HCT116 (cell line): ENCODE measurements around the gene TIAM1. TPM values are rescaled to one million over a fixed set of nuclear protein-coding genes. Genes with fewer than 3 reads are reported as not detected.

Experiments used
- ATAC-seq: fragments of 200-7000 bp; cut with Tn5 transposase; 2 replicates; pipeline ENCODE4 v1.9.1; 2020; ENCODE audit warnings: mild to moderate bottlenecking, moderate library complexity
- BruUV-seq: library from RNA; stranded (reverse); fragments of 400-500 nt; replicated peaks from 2 replicates; lab custom pipeline; 2021; lab: Mats Ljungman, UMichigan
- CTCF ChIA-PET: fragments of 300-600 bp; sonication (Branson Sonifier 250); formaldehyde crosslinking; loops from one replicate; lab custom pipeline; 2021; ENCODE audit warnings: antibody characterized with exemption; lab: Charles Lee
- POLR2A ChIA-PET: fragments of 300-600, 350-600 bp; sonication (Branson Sonifier 250); formaldehyde crosslinking; loops from one replicate; lab custom pipeline; 2021; ENCODE audit warnings: antibody characterized with exemption; lab: Charles Lee
- RAD21 ChIA-PET, 2 experiments: fragments of 300-600 bp; sonication (Branson Sonifier 250); formaldehyde crosslinking; loops; one replicate each; lab custom pipeline; 2023; ENCODE audit warnings: low total read pairs in 2 of 2; ENCODE audit not compliant: uncharacterized antibody in 2 of 2, unreplicated experiment in 2 of 2, low non-redundant PET in 1 of 2; lab: Charles Lee
- DNase-seq: peaks from one replicate; pipeline ENCODE4 v3.0.0-alpha.2; 2010; ENCODE audit warnings: low read depth, low spot score
- H2AFZ ChIP-seq: fragments of 200-600 bp; shearing (Covaris generic), sonication (generic); 2 replicates; pipeline ENCODE4 v1.6.1; 2017; ENCODE audit warnings: low read depth, mixed run types, mixed read lengths, antibody characterized with exemption, low read length; ENCODE audit not compliant: poor library complexity, severe bottlenecking
- H3K27ac ChIP-seq: 2 replicates; pipeline ENCODE4 v1.5.1; 2012; ENCODE audit warnings: low read depth, low read length
- H3K27me3 ChIP-seq: fragments of 200-600 bp; sonication (generic); 2 replicates; pipeline ENCODE4 v1.6.1; 2016; ENCODE audit warnings: mixed run types, low read length, mixed read lengths; ENCODE audit not compliant: insufficient read depth
- H3K36me3 ChIP-seq, 2 experiments: fragments of 200-500 bp in 1 of 2; fragments of 200-600 bp in 1 of 2; sonication (Bioruptor generic) in 1 of 2; sonication (generic) in 1 of 2; 2 replicates each; pipeline versions ENCODE4 v1.5.1 to v1.6.1; 2014 to 2016; ENCODE audit warnings: low read length in 2 of 2, inconsistent platforms in 1 of 2, mixed read lengths in 1 of 2, mixed run types in 1 of 2; ENCODE audit not compliant: insufficient read depth in 2 of 2, control insufficient read depth in 1 of 2
- H3K4me1 ChIP-seq, 2 experiments: fragments of 200-600 bp in 1 of 2; sonication (generic) in 1 of 2; 2 replicates each; pipeline versions ENCODE4 v1.5.1 to v1.6.1; 2012 to 2017; ENCODE audit warnings: low read length in 2 of 2, inconsistent platforms in 1 of 2, mild to moderate bottlenecking in 1 of 2, mixed read lengths in 1 of 2, mixed run types in 1 of 2, moderate library complexity in 1 of 2; ENCODE audit not compliant: insufficient read depth in 2 of 2, control insufficient read depth in 1 of 2
- H3K4me2 ChIP-seq: fragments of 200-600 bp; sonication (generic); 2 replicates; pipeline ENCODE4 v1.6.1; 2017; ENCODE audit warnings: mixed run types, low read length, mixed read lengths
- H3K4me3 ChIP-seq, 2 experiments: fragments of 200-600 bp in 1 of 2; sonication (generic) in 1 of 2; replicated peaks in 1 of 2; 2 replicates each; pipeline ENCODE4 v1.5.1; 2011 to 2016; ENCODE audit warnings: low read length in 2 of 2, control low read depth in 1 of 2, low read depth in 1 of 2, mild to moderate bottlenecking in 1 of 2, mixed read lengths in 1 of 2, mixed run types in 1 of 2
- H3K79me2 ChIP-seq: fragments of 200-600 bp; sonication (generic); 2 replicates; pipeline ENCODE4 v1.6.1; 2017; ENCODE audit warnings: mild to moderate bottlenecking, mixed run types, low read length, moderate library complexity, mixed read lengths; ENCODE audit not compliant: insufficient read depth
- H3K9ac ChIP-seq: fragments of 200-600 bp; sonication (generic); 2 replicates; pipeline ENCODE4 v1.6.1; 2016; ENCODE audit warnings: low read length, mixed read lengths
- H3K9me2 ChIP-seq: fragments of 200-600 bp; sonication (generic), shearing (Covaris generic); 2 replicates; pipeline ENCODE4 v1.6.1; 2017; ENCODE audit warnings: mixed run types, mild to moderate bottlenecking, moderate library complexity; ENCODE audit not compliant: insufficient read depth
- H3K9me3 ChIP-seq, 2 experiments: fragments of 200-500 bp in 1 of 2; fragments of 200-600 bp in 1 of 2; sonication (Bioruptor generic) in 1 of 2; sonication (generic) in 1 of 2; 2 replicates each; pipeline ENCODE4 v1.6.1; 2014 to 2017; ENCODE audit warnings: low read length in 2 of 2, mixed read lengths in 2 of 2, inconsistent platforms in 1 of 2, low read depth in 1 of 2, mild to moderate bottlenecking in 1 of 2, mixed run types in 1 of 2, moderate library complexity in 1 of 2; ENCODE audit not compliant: control insufficient read depth in 1 of 2, insufficient read depth in 1 of 2
- H4K20me1 ChIP-seq: fragments of 200-600 bp; sonication (generic), shearing (Covaris generic); 2 replicates; pipeline ENCODE4 v1.6.1; 2017; ENCODE audit warnings: mixed run types, mild to moderate bottlenecking, moderate library complexity; ENCODE audit not compliant: insufficient read depth
- CBX3 ChIP-seq: IDR thresholded peaks from 2 replicates; pipeline ENCODE4 v1.6.1; 2012; ENCODE audit warnings: low read depth
- ELF1 ChIP-seq: IDR thresholded peaks from 2 replicates; pipeline ENCODE4 v1.6.1; 2012; ENCODE audit warnings: low read depth, borderline replicate concordance
- EZH2phosphoT487 ChIP-seq: fragments of 200-600 bp; IDR thresholded peaks from 2 replicates; pipeline ENCODE4 v1.6.1; 2018; ENCODE audit warnings: antibody characterized with exemption, borderline replicate concordance
- POLR2A ChIP-seq: IDR thresholded peaks from 2 replicates; pipeline ENCODE4 v1.7.0; 2011; ENCODE audit warnings: borderline replicate concordance; ENCODE audit not compliant: insufficient read depth, insufficient read length; ENCODE audit errors: extremely low read depth
- POLR2AphosphoS5 ChIP-seq: IDR thresholded peaks from 2 replicates; pipeline ENCODE4 v1.6.1; 2011; ENCODE audit warnings: mild to moderate bottlenecking, low read depth, low read length, moderate library complexity
- SIN3A ChIP-seq: IDR thresholded peaks from 2 replicates; pipeline ENCODE4 v1.6.1; 2012; ENCODE audit warnings: low read depth
- SP1 ChIP-seq: IDR thresholded peaks from 2 replicates; pipeline ENCODE4 v1.6.1; 2012; ENCODE audit warnings: low read depth
- TCF7L2 ChIP-seq: IDR thresholded peaks from 2 replicates; pipeline ENCODE4 v1.7.0; 2011; ENCODE audit warnings: borderline replicate concordance, inconsistent platforms; ENCODE audit not compliant: insufficient read depth, insufficient read length; ENCODE audit errors: extremely low read depth
- ZBTB33 ChIP-seq: IDR thresholded peaks from 2 replicates; pipeline ENCODE4 v1.6.1; 2011; ENCODE audit warnings: mild to moderate bottlenecking, low read length, moderate library complexity; ENCODE audit not compliant: insufficient replicate concordance; ENCODE audit errors: extremely low read depth
- ZFX ChIP-seq: fragments of 450-650 bp; IDR thresholded peaks from 2 replicates; pipeline ENCODE4 v1.6.1; 2017
- ZNF274 ChIP-seq: fragments of 200-500 bp; sonication (Bioruptor generic); IDR thresholded peaks from 2 replicates; pipeline ENCODE4 v1.6.1; 2014; ENCODE audit warnings: mild to moderate bottlenecking, low read depth, low read length, inconsistent platforms
- intact Hi-C: fragments of 100-400 bp; cut with micrococcal nuclease; formaldehyde crosslinking; loops from 2 replicates; pipeline ENCODE4 v1.10.0; 2022
- total RNA-seq: library from RNA; stranded (reverse); gene quantifications from one replicate; pipeline ENCODE4 v1.2.1, GENCODE V29; 2021; ENCODE audit not compliant: unreplicated experiment

The TIAM1 gene
- total RNA-seq, 1 experiment from 2014 or later: 47.8 TPM

- BruUV-seq: no TSS peak
- H3K36me3 ChIP-seq: no peaks in the 10 kb centered on the region
- H4K20me1 ChIP-seq: no peaks in the 10 kb centered on the region
- no peaks in the 10 kb centered on the region for H3K9me2 ChIP-seq
- DNase-seq (no peak), ATAC-seq (no peak)
- CTCF ChIA-PET: no interaction called here
- no peaks in the 10 kb centered on the region for H3K27me3 ChIP-seq
- H3K4me3 ChIP-seq: no peak overlapping the region
- peaks cover 35 to 42% of the 10 kb centered on the region in 2 experiments for H3K4me1 ChIP-seq
- no peak overlapping the region for H3K4me2 ChIP-seq
- POLR2A ChIA-PET: no interaction called here
- no peak overlapping the region for H3K27ac ChIP-seq
- H2AFZ ChIP-seq: no peak overlapping the region
- RAD21 ChIA-PET: no interaction called here
- intact Hi-C loops: loop anchor here (10.0 kb wide), 2 partner anchors 135 to 245 kb away; no protein-coding TSS in a partner anchor
- H3K9me3 ChIP-seq: no peaks in the 10 kb centered on the region
- TF ChIP-seq CBX3 (no peak), SIN3A (no peak), POLR2AphosphoS5 (no peak), ZNF274 (no peak), EZH2phosphoT487 (no peak), ELF1 (no peak), ZFX (no peak), SP1 (no peak), POLR2A (no peak), ZBTB33 (no peak), TCF7L2 (no peak)
- peaks cover 7% of the 10 kb centered on the region; the same call in 1 of the 2 replicates for H3K79me2 ChIP-seq
- H3K9ac ChIP-seq: no peak overlapping the region
These were observed 4.3 kb downstream of the TIAM1 start for GRCh38 chr21:31339721-31340120.
